H1 (cell line): ENCODE results near the gene BET1L. TPM values are rescaled to one million over a fixed set of nuclear protein-coding genes. Genes with fewer than 3 reads are reported as not detected.

Experiments
- CHD1 ChIP-seq: IDR thresholded peaks from 2 replicates; pipeline ENCODE4 v1.6.1; 2012; ENCODE audit warnings: low read depth, low read length, improper control_type of control experiment
- KDM4A ChIP-seq: IDR thresholded peaks from one replicate; pipeline ENCODE4 v1.7.1; 2012; ENCODE audit warnings: low read depth, mild to moderate bottlenecking, moderate library complexity, low read length, inconsistent platforms; ENCODE audit not compliant: severe bottlenecking
- MAFK ChIP-seq: IDR thresholded peaks from 2 replicates; pipeline ENCODE4 v1.6.1; 2012; ENCODE audit warnings: low read depth, mild to moderate bottlenecking, improper control_type of control experiment, low read length
- SIRT6 ChIP-seq: IDR thresholded peaks from one replicate; pipeline ENCODE4 v1.7.1; 2012; ENCODE audit warnings: low read length, inconsistent platforms
- polyA plus RNA-seq, 7 experiments: library from polyadenylated mRNA; depleted of rRNA in 3 of 7; stranded (reverse) in 5 of 7; unstranded in 2 of 7; fragments of >200 nt in 5 of 7; fragments of 200-250 nt in 2 of 7; gene quantifications; 1 replicate in 5 of 7; 2 replicates in 1 of 7; 4 replicates in 1 of 7; pipeline versions ENCODE4 v1.2.1 to v1.2.3, GENCODE V29; 2011 to 2013; ENCODE audit warnings: missing spikeins in 2 of 7, mixed read lengths in 2 of 7
- total RNA-seq: library from RNA; stranded (reverse); fragmentation: NEBNext Ultra II Directional; extraction: Animal tissue kit (Norgen Biotek cat#: 25700); gene quantifications from 2 replicates; pipeline ENCODE4 v1.2.1, GENCODE V29; 2021
- TF ChIP-seq, protein P1 (sequence below): IDR thresholded peaks from 2 replicates; pipeline ENCODE4 v1.6.1; 2011; ENCODE audit warnings: low read length, improper control_type of control experiment
- TF ChIP-seq, protein P2 (sequence below): IDR thresholded peaks from 2 replicates; pipeline ENCODE4 v1.6.1; 2012; ENCODE audit warnings: low read length, inconsistent platforms

Gene BET1L
- total and polyA plus RNA-seq, 2 of the 8 experiments (the other 6 are each of a cell fraction or from before 2014, with no cell fraction given) = 40.2 to 61.9 TPM

DNA sequence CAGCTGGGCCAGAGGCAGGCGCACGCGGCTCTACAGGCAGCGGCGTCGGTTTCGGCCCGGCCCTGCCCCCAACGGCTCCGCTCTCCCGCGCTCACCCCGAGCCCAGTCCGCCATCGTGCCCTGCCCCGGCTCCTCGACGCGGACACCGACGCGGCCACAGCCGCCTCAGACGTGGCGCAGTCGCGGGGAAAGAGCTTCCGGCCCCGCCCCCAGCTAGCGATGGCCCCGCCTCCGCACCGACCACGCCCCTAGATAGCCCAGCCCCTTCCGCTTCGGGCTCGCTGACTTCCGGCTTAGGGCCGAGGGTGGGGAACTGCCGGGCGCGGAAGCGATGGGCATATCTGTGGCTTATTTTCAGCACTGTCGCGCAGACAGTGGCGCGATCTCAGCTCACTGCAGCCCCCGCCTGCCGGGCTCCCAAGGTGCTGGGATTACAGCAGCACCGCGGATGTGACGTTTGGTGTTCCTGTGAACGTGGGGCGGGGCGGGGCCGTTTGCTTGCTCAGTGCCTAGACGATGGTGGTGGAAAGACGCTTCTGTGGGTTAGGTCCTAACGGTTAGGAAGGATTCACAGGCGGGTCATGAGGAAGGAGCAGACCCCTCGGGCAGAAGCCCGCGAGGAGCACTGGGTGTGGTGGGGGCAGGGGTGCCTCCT, at the start of gene BET1L, which contains the start of gene RIC8A (continued):
- TF ChIP-seq MAFK = no peak
- TF ChIP-seq, protein P1, sequence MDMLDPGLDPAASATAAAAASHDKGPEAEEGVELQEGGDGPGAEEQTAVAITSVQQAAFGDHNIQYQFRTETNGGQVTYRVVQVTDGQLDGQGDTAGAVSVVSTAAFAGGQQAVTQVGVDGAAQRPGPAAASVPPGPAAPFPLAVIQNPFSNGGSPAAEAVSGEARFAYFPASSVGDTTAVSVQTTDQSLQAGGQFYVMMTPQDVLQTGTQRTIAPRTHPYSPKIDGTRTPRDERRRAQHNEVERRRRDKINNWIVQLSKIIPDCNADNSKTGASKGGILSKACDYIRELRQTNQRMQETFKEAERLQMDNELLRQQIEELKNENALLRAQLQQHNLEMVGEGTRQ = no peak
- TF ChIP-seq KDM4A = peak; percentile 78
- TF ChIP-seq CHD1 = no peak
- no peak for TF ChIP-seq SIRT6
- TF ChIP-seq, protein P2, sequence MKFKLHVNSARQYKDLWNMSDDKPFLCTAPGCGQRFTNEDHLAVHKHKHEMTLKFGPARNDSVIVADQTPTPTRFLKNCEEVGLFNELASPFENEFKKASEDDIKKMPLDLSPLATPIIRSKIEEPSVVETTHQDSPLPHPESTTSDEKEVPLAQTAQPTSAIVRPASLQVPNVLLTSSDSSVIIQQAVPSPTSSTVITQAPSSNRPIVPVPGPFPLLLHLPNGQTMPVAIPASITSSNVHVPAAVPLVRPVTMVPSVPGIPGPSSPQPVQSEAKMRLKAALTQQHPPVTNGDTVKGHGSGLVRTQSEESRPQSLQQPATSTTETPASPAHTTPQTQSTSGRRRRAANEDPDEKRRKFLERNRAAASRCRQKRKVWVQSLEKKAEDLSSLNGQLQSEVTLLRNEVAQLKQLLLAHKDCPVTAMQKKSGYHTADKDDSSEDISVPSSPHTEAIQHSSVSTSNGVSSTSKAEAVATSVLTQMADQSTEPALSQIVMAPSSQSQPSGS = no peak
